Prostate gland (tissue), 2 donors: ENCODE measurements around the gene RPLP2. TPM values are rescaled to one million over a fixed set of nuclear protein-coding genes. Genes with fewer than 3 reads are reported as not detected.

Experiments used
- DNase-seq: peaks from one replicate; pipeline ENCODE4 v3.0.0-alpha.2; 2019; ENCODE audit warnings: low spot score
- H3K27ac ChIP-seq, 2 donors: fragments of 200-600 bp; sonication (generic); 2 replicates each; pipeline ENCODE4 v1.5.1; 2017 to 2019
- H3K27me3 ChIP-seq: fragments of 200-600 bp; sonication (generic); replicated peaks from 2 replicates; pipeline ENCODE4 v1.5.1; 2019; ENCODE audit not compliant: insufficient read depth
- H3K36me3 ChIP-seq, 2 donors: fragments of 200-600 bp; sonication (generic); 1 replicate in 1 of 2; 2 replicates in 1 of 2; pipeline versions ENCODE4 v1.5.1 to v1.8.1; 2017 to 2019
- H3K4me1 ChIP-seq: fragments of 200-600 bp; sonication (generic); replicated peaks from 2 replicates; pipeline ENCODE4 v1.5.1; 2019
- H3K4me3 ChIP-seq, 2 donors: fragments of 200-600 bp; sonication (generic); 2 replicates each; pipeline ENCODE4 v1.5.1; 2017 to 2019
- H3K9me3 ChIP-seq: fragments of 200-600 bp; sonication (generic); 2 replicates; pipeline ENCODE4 v1.5.1; 2017
- CTCF ChIP-seq, 4 experiments: fragments of 200-600 bp in 2 of 4; fragments of 450-650 bp in 2 of 4; sonication (generic) in 2 of 4; IDR thresholded peaks; 1 replicate in 3 of 4; 2 replicates in 1 of 4; pipeline ENCODE4 v1.5.1; 2016 to 2019; ENCODE audit warnings: antibody characterized with exemption in 4 of 4, mild to moderate bottlenecking in 2 of 4, moderate library complexity in 2 of 4
- POLR2A ChIP-seq: fragments of 450-650 bp; IDR thresholded peaks from one replicate; pipeline ENCODE4 v1.6.1; 2016; ENCODE audit warnings: antibody characterized with exemption, mild to moderate bottlenecking
- POLR2AphosphoS5 ChIP-seq: sonication (generic); formaldehyde crosslinking; IDR thresholded peaks from one replicate; pipeline ENCODE4 v1.6.1; 2017; ENCODE audit warnings: antibody characterized with exemption
- WGBS: methylation state at CpG from one replicate; pipeline ENCODE4 v1.1.5; 2018; 5-methylcytosine and 5-hydroxymethylcytosine counted together
- intact Hi-C: fragments of 100-400 bp; cut with DNase I; formaldehyde crosslinking; loops from one replicate; pipeline ENCODE4 v1.14.2; 2022
- total RNA-seq, 2 donors: library from RNA; depleted of rRNA; stranded (reverse); fragments of >200 nt; gene quantifications; one replicate each; pipeline ENCODE4 v1.1.0, GENCODE V29; 2016

RPLP2 gene
- total RNA-seq, 2 donors from 2014 or later = 431 to 906 TPM

DNA sequence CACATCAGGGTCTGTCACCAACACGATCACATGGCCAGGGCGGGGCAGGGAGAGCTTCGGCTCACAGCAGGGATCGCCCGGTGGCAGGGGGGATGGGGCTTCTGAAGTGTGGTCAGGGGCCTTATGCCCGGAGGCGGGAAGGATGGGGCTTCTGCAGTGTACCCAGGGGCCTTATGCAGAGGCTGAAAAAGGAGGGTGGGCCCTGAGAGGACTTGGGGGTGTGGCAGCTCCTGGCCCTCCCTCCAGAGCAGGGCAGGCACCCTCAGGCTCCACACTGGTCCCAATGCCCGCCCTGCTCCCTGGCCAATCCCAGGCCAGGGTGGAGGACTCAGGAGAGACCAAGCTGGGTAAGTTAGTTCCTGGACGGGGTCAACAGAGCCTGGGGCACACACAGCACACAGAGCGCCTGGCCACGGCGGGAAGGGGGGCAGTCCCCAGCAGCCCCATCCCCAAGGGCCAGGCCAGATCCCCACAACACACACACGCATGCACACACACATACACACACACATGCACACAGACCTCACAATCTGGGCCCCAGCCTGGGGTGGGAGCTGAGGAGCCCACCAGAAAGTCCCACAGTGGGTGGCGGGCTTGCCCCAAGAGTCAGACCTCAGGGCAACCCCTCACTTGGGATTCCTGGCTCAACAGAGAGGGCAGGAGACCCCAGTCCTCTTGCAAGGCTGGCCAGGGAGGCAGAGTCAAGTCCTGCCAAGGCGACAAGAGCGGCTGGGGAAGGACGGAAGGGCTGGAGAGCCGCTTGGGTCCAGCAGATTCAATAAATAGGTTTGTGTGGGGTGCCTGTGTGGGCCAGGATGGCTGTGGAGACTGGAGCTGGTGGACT lies 18.8 kb upstream of the RPLP2 start:
- intact Hi-C loops = no loop called here
- H3K4me3 ChIP-seq = no peak overlapping the region
- H3K27ac ChIP-seq = no peak overlapping the region
- H3K4me1 ChIP-seq = peaks cover 8% of the 10 kb centered on the region
- H3K27me3 ChIP-seq = no peaks in the 10 kb centered on the region
- no peak for DNase-seq
- no peaks in the 10 kb centered on the region for H3K36me3 ChIP-seq
- 62% methylated on average over 18 of the region's 18 CpGs for WGBS
- H3K9me3 ChIP-seq = no peaks in the 10 kb centered on the region
- no peak for TF ChIP-seq POLR2AphosphoS5
- no peak for TF ChIP-seq CTCF (IDR thresholded peaks at IDR 0.05)
- TF ChIP-seq POLR2A = no peak

- peaks cover 14% of the 10 kb centered on the region for H3K4me1 ChIP-seq
- no peaks in the 10 kb centered on the region for H3K9me3 ChIP-seq
- H3K27ac ChIP-seq = no peak overlapping the region
- intact Hi-C loops = no loop called here
- no peak for DNase-seq
- no peaks in the 10 kb centered on the region for H3K27me3 ChIP-seq
- no peaks in the 10 kb centered on the region for H3K36me3 ChIP-seq
- WGBS = 88% methylated on average over 27 of the region's 49 CpGs
- TF ChIP-seq CTCF (IDR thresholded peaks at IDR 0.05) (no peak), POLR2AphosphoS5 (no peak), POLR2A (no peak)
- no peak overlapping the region for H3K4me3 ChIP-seq
These were observed 17.9 kb upstream of the RPLP2 start for GRCh38 chr11:791658-792534.

DNA sequence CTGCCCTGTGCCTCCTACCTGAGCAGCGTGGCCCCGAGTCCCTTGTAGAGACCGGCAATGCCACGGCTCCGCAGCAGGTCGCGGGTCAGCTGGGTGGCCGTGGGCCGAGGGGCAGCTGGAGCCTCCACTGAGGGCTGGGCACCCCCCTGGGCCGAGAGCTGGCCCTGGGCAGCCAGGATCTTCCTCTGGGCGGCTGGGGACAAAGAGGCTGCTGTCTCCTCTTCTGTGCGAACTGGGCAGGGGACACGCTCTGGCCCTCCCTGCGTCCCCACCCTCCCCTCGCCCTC lies 17.3 kb upstream of the RPLP2 start:
- TF ChIP-seq POLR2AphosphoS5 = no peak
- TF ChIP-seq CTCF (IDR thresholded peaks at IDR 0.05) = no peak
- no peak for TF ChIP-seq POLR2A
- intact Hi-C loops = no loop called here
- H3K27ac ChIP-seq = no peak overlapping the region
- no peak overlapping the region for H3K4me3 ChIP-seq
- WGBS = 91% methylated on average over 15 of the region's 15 CpGs
- no peak for DNase-seq
- no peaks in the 10 kb centered on the region for H3K9me3 ChIP-seq
- no peaks in the 10 kb centered on the region for H3K36me3 ChIP-seq
- peaks cover 16% of the 10 kb centered on the region for H3K4me1 ChIP-seq
- H3K27me3 ChIP-seq = no peaks in the 10 kb centered on the region

DNA sequence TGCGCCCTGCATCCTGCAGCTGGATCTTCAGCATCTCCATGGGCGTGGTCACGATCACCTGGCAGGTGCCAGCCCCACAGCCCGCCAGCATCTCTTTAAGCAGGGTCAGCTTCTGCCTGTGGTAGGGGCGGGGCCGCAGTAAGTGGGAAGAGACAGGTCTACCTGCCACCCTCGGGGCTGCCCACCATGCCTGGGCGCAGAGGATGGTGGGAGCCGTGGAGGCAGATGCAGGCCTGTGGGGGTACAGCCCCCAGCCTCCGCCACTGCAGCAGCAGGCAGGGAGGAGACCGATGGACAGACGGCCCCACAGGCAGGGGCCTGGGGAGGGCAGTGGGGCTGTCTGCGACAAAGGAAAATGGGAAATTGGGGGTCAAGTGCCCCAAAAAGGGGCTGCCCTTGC lies 16.9 kb upstream of the RPLP2 start:
- H3K27me3 ChIP-seq = no peaks in the 10 kb centered on the region
- intact Hi-C loops = no loop called here
- TF ChIP-seq CTCF (IDR thresholded peaks at IDR 0.05) (no peak), POLR2A (no peak), POLR2AphosphoS5 (no peak)
- no peak for DNase-seq
- no peak overlapping the region for H3K27ac ChIP-seq
- 92% methylated on average over 13 of the region's 13 CpGs for WGBS
- no peaks in the 10 kb centered on the region for H3K9me3 ChIP-seq
- no peaks in the 10 kb centered on the region for H3K36me3 ChIP-seq
- no peak overlapping the region for H3K4me3 ChIP-seq
- H3K4me1 ChIP-seq = peaks cover 16% of the 10 kb centered on the region
